WERI-Rb-1 (cell line): ENCODE measurements around the gene RHCG.

ENCODE experiments used
- DNase-seq: peaks from one replicate; pipeline ENCODE4 v3.0.0-alpha.2; 2020
- H3K27ac ChIP-seq: fragments of 250-450 bp; sonication (Bioruptor Pico); 2 replicates; pipeline ENCODE4 v1.5.1; 2020; ENCODE audit warnings: mild to moderate bottlenecking, moderate library complexity
- H3K27me3 ChIP-seq: fragments of 250-450 bp; sonication (Bioruptor Pico); 2 replicates; pipeline ENCODE4 v1.5.1; 2021; ENCODE audit warnings: mild to moderate bottlenecking, low read depth, moderate library complexity; ENCODE audit not compliant: insufficient read depth, severe bottlenecking
- H3K36me3 ChIP-seq: fragments of 250-450 bp; sonication (Bioruptor Pico); 2 replicates; pipeline ENCODE4 v1.5.1; 2020; ENCODE audit warnings: mild to moderate bottlenecking, moderate library complexity
- H3K4me3 ChIP-seq: 2 replicates; pipeline ENCODE4 v1.5.1; 2011; ENCODE audit warnings: low read depth, mild to moderate bottlenecking, control low read depth, low read length
- H3K9me3 ChIP-seq: fragments of 250-450 bp; sonication (Bioruptor Pico); 2 replicates; pipeline ENCODE4 v1.5.1; 2021; ENCODE audit warnings: mild to moderate bottlenecking, moderate library complexity; ENCODE audit not compliant: severe bottlenecking
- CTCF ChIP-seq: IDR thresholded peaks from 2 replicates; pipeline ENCODE4 v1.5.1; 2011; ENCODE audit warnings: low read depth, mild to moderate bottlenecking, control low read depth, inconsistent platforms, low read length

RHCG gene

GRCh38 chr15:89450076-89451006 is 46.0 kb downstream of the RHCG start:
- Histone ChIP-seq H3K27me3 (no peaks in the 10 kb centered on the region), H3K4me3 (no peak overlapping the region), H3K9me3 (no peaks in the 10 kb centered on the region), H3K36me3 (no peaks in the 10 kb centered on the region), H3K27ac (no peak overlapping the region)
- no peak for TF ChIP-seq CTCF
- DNase-seq = no peak

GRCh38 chr15:89448825-89449224 is 47.6 kb downstream of the RHCG start:
- Histone ChIP-seq H3K36me3 (no peaks in the 10 kb centered on the region), H3K27ac (no peak overlapping the region), H3K9me3 (no peaks in the 10 kb centered on the region), H3K4me3 (no peak overlapping the region), H3K27me3 (no peaks in the 10 kb centered on the region)
- no peak for DNase-seq
- TF ChIP-seq CTCF = no peak

GRCh38 chr15:89447676-89448075 is 48.7 kb downstream of the RHCG start:
- Histone ChIP-seq H3K36me3 (no peaks in the 10 kb centered on the region), H3K9me3 (no peaks in the 10 kb centered on the region), H3K27ac (no peak overlapping the region), H3K27me3 (no peaks in the 10 kb centered on the region), H3K4me3 (no peak overlapping the region)
- no peak for DNase-seq
- no peak for TF ChIP-seq CTCF

- no peak for TF ChIP-seq CTCF
- H3K27me3 ChIP-seq = no peaks in the 10 kb centered on the region
- no peak for DNase-seq
- no peak overlapping the region for H3K4me3 ChIP-seq
- H3K9me3 ChIP-seq = no peaks in the 10 kb centered on the region
- no peaks in the 10 kb centered on the region for H3K36me3 ChIP-seq
- H3K27ac ChIP-seq = no peak overlapping the region
These were observed 50.0 kb downstream of the RHCG start for GRCh38 chr15:89446255-89446891.

GRCh38 chr15:89445518-89445917 is 50.9 kb downstream of the RHCG start:
- Histone ChIP-seq H3K27ac (peak overlapping the region; percentile 76), H3K4me3 (no peak overlapping the region), H3K36me3 (no peaks in the 10 kb centered on the region), H3K9me3 (no peaks in the 10 kb centered on the region), H3K27me3 (no peaks in the 10 kb centered on the region)
- TF ChIP-seq CTCF = no peak
- no peak for DNase-seq
